ENCODE measurements around the gene PCDH9. TPM values are rescaled to one million over a fixed set of nuclear protein-coding genes. Genes with fewer than 3 reads are reported as not detected.

Gene PCDH9
- polyA plus RNA-seq, 1 of the 3 experiments (the other 2 are of a cell fraction), result 1.3 TPM

DNA sequence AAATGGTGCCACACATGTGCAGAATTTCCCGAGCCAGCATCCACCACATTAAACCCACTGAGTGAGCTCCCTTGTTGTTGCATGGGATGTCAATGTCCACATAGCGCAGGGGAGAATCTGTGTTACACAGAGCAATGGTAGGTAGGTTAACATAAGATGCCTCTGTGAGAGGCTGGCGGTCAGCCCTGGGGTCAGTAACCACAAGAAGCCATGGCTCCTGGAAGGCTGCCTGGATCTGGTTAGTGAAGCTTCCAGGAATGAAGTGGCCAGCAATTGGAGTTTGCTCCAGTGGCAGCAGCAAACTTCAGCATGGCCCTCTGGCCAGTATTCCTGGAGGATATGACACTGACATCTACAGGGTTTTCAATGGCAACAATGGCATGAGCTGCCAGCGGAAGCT lies 37.0 kb upstream of the PCDH9 start:
- no peaks in the 10 kb centered on the region for H3K4me1 ChIP-seq (ENCODE audit: control insufficient read depth in 1 of 2, insufficient read depth in 2 of 2, low read depth in 1 of 2, low read length in 1 of 2)
- H4K20me1 ChIP-seq (ENCODE audit: insufficient read depth), result no peaks in the 10 kb centered on the region
- no peak overlapping the region for H3K27ac ChIP-seq (ENCODE audit: low read depth in 2 of 2, low read length in 1 of 2)
- H3K27me3 ChIP-seq (ENCODE audit: insufficient read depth), result no peaks in the 10 kb centered on the region
- no peak overlapping the region for H3K9ac ChIP-seq
- H3K4me2 ChIP-seq, result no peak overlapping the region
- no peaks in the 10 kb centered on the region for H3K9me3 ChIP-seq
- H3K4me3 ChIP-seq (ENCODE audit: low read depth in 2 of 2, low read length in 1 of 2), result no peak overlapping the region
- CTCF ChIA-PET, result no interaction called here
- POLR2A ChIA-PET, result no interaction called here
- DNase-seq, result no peak
- no peaks in the 10 kb centered on the region for H3K36me3 ChIP-seq (replicated peaks in 1 of 2; ENCODE audit: control insufficient read depth in 1 of 2, insufficient read depth in 2 of 2, low read length in 1 of 2)
- WGBS (ENCODE audit: low lambda C conversion rate), result 85% methylated on average over 2 of the region's 4 CpGs
- H3K79me2 ChIP-seq (ENCODE audit: insufficient read depth), result no peaks in the 10 kb centered on the region
- H3K9me2 ChIP-seq, result no peaks in the 10 kb centered on the region
- H2AFZ ChIP-seq (ENCODE audit: low read depth), result no peak overlapping the region
- H3F3A ChIP-seq (replicated peaks; ENCODE audit: insufficient read depth), result no peaks in the 10 kb centered on the region
- TF ChIP-seq, protein P1, sequence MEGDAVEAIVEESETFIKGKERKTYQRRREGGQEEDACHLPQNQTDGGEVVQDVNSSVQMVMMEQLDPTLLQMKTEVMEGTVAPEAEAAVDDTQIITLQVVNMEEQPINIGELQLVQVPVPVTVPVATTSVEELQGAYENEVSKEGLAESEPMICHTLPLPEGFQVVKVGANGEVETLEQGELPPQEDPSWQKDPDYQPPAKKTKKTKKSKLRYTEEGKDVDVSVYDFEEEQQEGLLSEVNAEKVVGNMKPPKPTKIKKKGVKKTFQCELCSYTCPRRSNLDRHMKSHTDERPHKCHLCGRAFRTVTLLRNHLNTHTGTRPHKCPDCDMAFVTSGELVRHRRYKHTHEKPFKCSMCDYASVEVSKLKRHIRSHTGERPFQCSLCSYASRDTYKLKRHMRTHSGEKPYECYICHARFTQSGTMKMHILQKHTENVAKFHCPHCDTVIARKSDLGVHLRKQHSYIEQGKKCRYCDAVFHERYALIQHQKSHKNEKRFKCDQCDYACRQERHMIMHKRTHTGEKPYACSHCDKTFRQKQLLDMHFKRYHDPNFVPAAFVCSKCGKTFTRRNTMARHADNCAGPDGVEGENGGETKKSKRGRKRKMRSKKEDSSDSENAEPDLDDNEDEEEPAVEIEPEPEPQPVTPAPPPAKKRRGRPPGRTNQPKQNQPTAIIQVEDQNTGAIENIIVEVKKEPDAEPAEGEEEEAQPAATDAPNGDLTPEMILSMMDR (IDR thresholded peaks at IDR 0.05), result no peak
- TF ChIP-seq TAF1 (IDR thresholded peaks at IDR 0.05; ENCODE audit: borderline replicate concordance, low read depth, low read length), result no peak
- TF ChIP-seq RFX5 (IDR thresholded peaks at IDR 0.05; ENCODE audit: low read length), result no peak
- TF ChIP-seq RAD21 (IDR thresholded peaks at IDR 0.05; ENCODE audit: low read length), result no peak
- no peak for TF ChIP-seq MXI1 (IDR thresholded peaks at IDR 0.05; ENCODE audit: low read depth, low read length)

DNA sequence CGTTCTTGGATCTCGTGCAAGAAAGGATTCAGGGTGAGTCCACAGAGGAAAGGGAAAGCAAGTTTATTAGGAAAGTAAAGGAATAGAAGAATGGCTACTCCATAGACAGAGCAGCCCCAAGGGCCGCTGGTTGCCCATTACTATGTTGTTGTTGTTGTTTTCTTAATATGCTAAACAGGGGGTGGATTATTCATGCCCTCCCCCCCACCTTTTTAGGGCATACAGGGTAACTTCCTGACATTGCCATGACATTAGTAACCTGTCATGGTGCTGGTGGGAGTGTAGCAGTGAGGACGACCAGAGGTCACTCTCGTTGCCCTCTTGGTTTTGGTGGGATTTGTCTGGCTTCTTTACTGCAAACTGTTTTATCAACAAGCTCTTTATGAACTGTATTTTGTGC lies 29.1 kb upstream of the PCDH9 start:
- H3K36me3 ChIP-seq (replicated peaks in 1 of 2; ENCODE audit: control insufficient read depth in 1 of 2, insufficient read depth in 2 of 2, low read length in 1 of 2), result no peaks in the 10 kb centered on the region
- no peaks in the 10 kb centered on the region for H3K79me2 ChIP-seq (ENCODE audit: insufficient read depth)
- H3K4me2 ChIP-seq, result no peak overlapping the region
- no peak for DNase-seq
- POLR2A ChIA-PET, result no interaction called here
- H3K9ac ChIP-seq, result no peak overlapping the region
- H3K4me3 ChIP-seq (ENCODE audit: low read depth in 2 of 2, low read length in 1 of 2), result no peak overlapping the region
- no peaks in the 10 kb centered on the region for H3K27me3 ChIP-seq (ENCODE audit: insufficient read depth)
- no peaks in the 10 kb centered on the region for H3F3A ChIP-seq (replicated peaks; ENCODE audit: insufficient read depth)
- no peak for TF ChIP-seq EZH2phosphoT487 (IDR thresholded peaks at IDR 0.05; ENCODE audit: borderline replicate concordance, low read depth)
- no peak for TF ChIP-seq MXI1 (IDR thresholded peaks at IDR 0.05; ENCODE audit: low read depth, low read length)
- no peak for TF ChIP-seq MEF2A (IDR thresholded peaks at IDR 0.05; ENCODE audit: borderline replicate concordance, low read depth)
- TF ChIP-seq SMC3 (IDR thresholded peaks at IDR 0.05; ENCODE audit: low read depth, low read length), result no peak
- no peak for TF ChIP-seq NFIC (IDR thresholded peaks at IDR 0.05; ENCODE audit: borderline replicate concordance)
- TF ChIP-seq IRF3 (IDR thresholded peaks at IDR 0.05; ENCODE audit: low read depth, low read length), result no peak
- TF ChIP-seq FOXM1 (IDR thresholded peaks at IDR 0.05; ENCODE audit: low read depth), result no peak
- no peak for TF ChIP-seq POLR2AphosphoS5 (IDR thresholded peaks at IDR 0.05; ENCODE audit: low read depth, low read length)
- no peak for TF ChIP-seq CHD2 (IDR thresholded peaks at IDR 0.05; ENCODE audit: low read length, partially characterized antibody)
- TF ChIP-seq YY1 (IDR thresholded peaks at IDR 0.05; ENCODE audit: low read depth), result no peak
- no peak for TF ChIP-seq FOSL2 (IDR thresholded peaks at IDR 0.05; ENCODE audit: borderline replicate concordance, low read depth)
- no peak for TF ChIP-seq RFX5 (IDR thresholded peaks at IDR 0.05; ENCODE audit: low read length)
- no peak for TF ChIP-seq GABPA (IDR thresholded peaks at IDR 0.05; ENCODE audit: low read depth)
- no peak for TF ChIP-seq NRF1 (IDR thresholded peaks at IDR 0.05; ENCODE audit: low read depth, low read length)
- TF ChIP-seq REST (IDR thresholded peaks at IDR 0.05; ENCODE audit: low read depth, low read length), result no peak
- no peak for TF ChIP-seq EP300 (IDR thresholded peaks at IDR 0.05; ENCODE audit: borderline replicate concordance in 1 of 2, low read depth in 1 of 2, low read length in 1 of 2)
- no peak for TF ChIP-seq TAF1 (IDR thresholded peaks at IDR 0.05; ENCODE audit: borderline replicate concordance, low read depth, low read length)
- TF ChIP-seq, protein P1 (IDR thresholded peaks at IDR 0.05), result no peak
- H3K9me3 ChIP-seq, result no peaks in the 10 kb centered on the region
- 87% methylated on average over 5 of the region's 5 CpGs for WGBS (ENCODE audit: low lambda C conversion rate)
- H4K20me1 ChIP-seq (ENCODE audit: insufficient read depth), result no peaks in the 10 kb centered on the region
- no peaks in the 10 kb centered on the region for H3K4me1 ChIP-seq (ENCODE audit: control insufficient read depth in 1 of 2, insufficient read depth in 2 of 2, low read depth in 1 of 2, low read length in 1 of 2)
- no peak overlapping the region for H2AFZ ChIP-seq (ENCODE audit: low read depth)
- CTCF ChIA-PET, result no interaction called here
- no peaks in the 10 kb centered on the region for H3K9me2 ChIP-seq
- no peak overlapping the region for H3K27ac ChIP-seq (ENCODE audit: low read depth in 2 of 2, low read length in 1 of 2)

All from SK-N-SH (cell line).